ENCODE results near the gene RPL38.

Gene RPL38

GRCh38 chr17:74217888-74218287 is 14.4 kb downstream of the RPL38 start:
- in situ Hi-C loops (cut with MboI; ENCODE audit: low sequenced_read_pairs, unreplicated experiment): no loop called here
- no peak for DNase-seq (ENCODE audit: low spot score)
- TF ChIP-seq, protein P1, sequence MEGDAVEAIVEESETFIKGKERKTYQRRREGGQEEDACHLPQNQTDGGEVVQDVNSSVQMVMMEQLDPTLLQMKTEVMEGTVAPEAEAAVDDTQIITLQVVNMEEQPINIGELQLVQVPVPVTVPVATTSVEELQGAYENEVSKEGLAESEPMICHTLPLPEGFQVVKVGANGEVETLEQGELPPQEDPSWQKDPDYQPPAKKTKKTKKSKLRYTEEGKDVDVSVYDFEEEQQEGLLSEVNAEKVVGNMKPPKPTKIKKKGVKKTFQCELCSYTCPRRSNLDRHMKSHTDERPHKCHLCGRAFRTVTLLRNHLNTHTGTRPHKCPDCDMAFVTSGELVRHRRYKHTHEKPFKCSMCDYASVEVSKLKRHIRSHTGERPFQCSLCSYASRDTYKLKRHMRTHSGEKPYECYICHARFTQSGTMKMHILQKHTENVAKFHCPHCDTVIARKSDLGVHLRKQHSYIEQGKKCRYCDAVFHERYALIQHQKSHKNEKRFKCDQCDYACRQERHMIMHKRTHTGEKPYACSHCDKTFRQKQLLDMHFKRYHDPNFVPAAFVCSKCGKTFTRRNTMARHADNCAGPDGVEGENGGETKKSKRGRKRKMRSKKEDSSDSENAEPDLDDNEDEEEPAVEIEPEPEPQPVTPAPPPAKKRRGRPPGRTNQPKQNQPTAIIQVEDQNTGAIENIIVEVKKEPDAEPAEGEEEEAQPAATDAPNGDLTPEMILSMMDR (IDR thresholded peaks at IDR 0.05; ENCODE audit: borderline replicate concordance, control extremely low read depth, extremely low read depth, insufficient read depth, missing control alignments): no peak

- in situ Hi-C loops (cut with MboI; ENCODE audit: low sequenced_read_pairs, unreplicated experiment): no loop called here
- TF ChIP-seq, protein P1 (IDR thresholded peaks at IDR 0.05; ENCODE audit: borderline replicate concordance, control extremely low read depth, extremely low read depth, insufficient read depth, missing control alignments): no peak
- DNase-seq (ENCODE audit: low spot score): no peak
Measured at GRCh38 chr17:74218436-74218835, 15.0 kb downstream of the RPL38 start.

- no peak for DNase-seq (ENCODE audit: low spot score)
- TF ChIP-seq, protein P1 (IDR thresholded peaks at IDR 0.05; ENCODE audit: borderline replicate concordance, control extremely low read depth, extremely low read depth, insufficient read depth, missing control alignments): no peak
- in situ Hi-C loops (cut with MboI; ENCODE audit: low sequenced_read_pairs, unreplicated experiment): no loop called here
Measured at GRCh38 chr17:74219576-74220133, 16.2 kb downstream of the RPL38 start.

GRCh38 chr17:74220219-74220618 is 16.7 kb downstream of the RPL38 start:
- no peak for DNase-seq (ENCODE audit: low spot score)
- TF ChIP-seq, protein P1 (IDR thresholded peaks at IDR 0.05; ENCODE audit: borderline replicate concordance, control extremely low read depth, extremely low read depth, insufficient read depth, missing control alignments): no peak
- in situ Hi-C loops (cut with MboI; ENCODE audit: low sequenced_read_pairs, unreplicated experiment): no loop called here

DNA sequence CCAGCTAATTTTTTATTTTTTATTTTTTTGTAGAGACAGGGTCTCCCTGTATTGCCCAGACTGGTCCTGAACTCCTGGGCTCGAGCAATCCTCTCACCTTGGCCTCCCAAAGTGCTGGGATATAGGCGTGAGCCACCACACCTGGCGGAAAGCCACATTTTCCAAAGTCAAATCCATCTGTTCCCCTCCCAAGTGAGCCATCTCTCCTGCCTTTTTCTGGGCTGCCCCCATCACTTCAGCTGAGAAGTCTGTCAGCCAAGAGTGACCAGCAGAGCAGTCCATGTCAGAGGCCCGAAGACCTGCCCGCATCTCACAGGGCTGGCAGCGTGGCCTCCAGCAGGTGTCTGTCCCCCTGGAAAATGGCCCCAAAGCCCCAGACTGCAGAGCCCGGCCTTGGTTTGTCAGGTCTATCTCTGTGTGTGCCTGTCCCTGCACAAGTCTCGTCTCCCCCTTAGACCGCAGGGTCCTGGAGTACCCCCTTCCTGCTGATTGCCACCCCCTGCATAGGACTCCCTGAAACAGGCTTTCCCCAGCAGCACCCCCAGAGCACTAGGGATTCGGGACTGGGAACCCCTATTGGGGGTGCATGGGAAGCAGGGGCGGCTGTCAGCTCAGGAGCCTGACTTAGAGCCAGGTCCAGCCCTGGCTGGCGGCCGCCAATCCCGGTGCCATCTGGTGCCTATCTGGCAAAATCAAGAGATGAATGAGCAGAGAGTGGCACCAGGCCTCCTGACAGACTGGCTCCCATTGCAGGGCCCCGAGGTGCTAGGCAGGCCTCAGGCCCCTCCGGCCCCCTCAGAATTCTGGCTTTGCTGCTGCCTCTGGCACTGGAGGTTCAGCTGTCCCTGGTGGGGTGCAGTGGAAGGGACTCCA is 17.7 kb downstream of the RPL38 start:
- in situ Hi-C loops (cut with MboI; ENCODE audit: low sequenced_read_pairs, unreplicated experiment): no loop called here
- TF ChIP-seq, protein P1 (IDR thresholded peaks at IDR 0.05; ENCODE audit: borderline replicate concordance, control extremely low read depth, extremely low read depth, insufficient read depth, missing control alignments): no peak
- no peak for DNase-seq (ENCODE audit: low spot score)

- in situ Hi-C loops (cut with MboI; ENCODE audit: low sequenced_read_pairs, unreplicated experiment): no loop called here
- TF ChIP-seq, protein P1 (IDR thresholded peaks at IDR 0.05; ENCODE audit: borderline replicate concordance, control extremely low read depth, extremely low read depth, insufficient read depth, missing control alignments): no peak
- DNase-seq (ENCODE audit: low spot score): no peak
Measured at GRCh38 chr17:74222399-74222798, 18.9 kb downstream of the RPL38 start.

Data from GM13976 (cell line).